Suprapubic skin (tissue), 4 donors: ENCODE data around the gene RALGAPA2. TPM values are rescaled to one million over a fixed set of nuclear protein-coding genes. Genes with fewer than 3 reads are reported as not detected.

ENCODE experiments used
- DNase-seq, 2 donors: peaks; one replicate each; pipeline ENCODE4 v3.0.0-alpha.2; 2019; ENCODE audit warnings: low spot score in 2 of 2
- H3K27ac ChIP-seq: fragments of 200-600 bp; sonication (generic); one replicate; pipeline ENCODE4 v1.5.1; 2019
- H3K27me3 ChIP-seq: fragments of 200-600 bp; sonication (generic); one replicate; pipeline ENCODE4 v1.5.1; 2019
- H3K36me3 ChIP-seq: fragments of 200-600 bp; sonication (generic); one replicate; pipeline ENCODE4 v1.5.1; 2019
- H3K4me1 ChIP-seq: fragments of 200-600 bp; sonication (generic); one replicate; pipeline ENCODE4 v1.5.1; 2019
- H3K4me3 ChIP-seq: fragments of 200-600 bp; sonication (generic); one replicate; pipeline ENCODE4 v1.5.1; 2019; ENCODE audit warnings: mild to moderate bottlenecking
- H3K9me3 ChIP-seq: fragments of 200-600 bp; sonication (generic); one replicate; pipeline ENCODE4 v1.5.1; 2019
- CTCF ChIP-seq, 2 donors: fragments of 200-600 bp in 1 of 2; fragments of 450-650 bp in 1 of 2; sonication (generic) in 1 of 2; IDR thresholded peaks; one replicate each; pipeline ENCODE4 v1.5.1; 2016 to 2019; ENCODE audit warnings: antibody characterized with exemption in 2 of 2, mild to moderate bottlenecking in 1 of 2, moderate library complexity in 1 of 2
- EP300 ChIP-seq: sonication (generic); formaldehyde crosslinking; IDR thresholded peaks from one replicate; pipeline ENCODE4 v1.6.1; 2017; ENCODE audit warnings: antibody characterized with exemption
- POLR2A ChIP-seq, 2 donors: fragments of 450-650 bp; IDR thresholded peaks; one replicate each; pipeline ENCODE4 v1.6.1; 2017; ENCODE audit warnings: antibody characterized with exemption in 2 of 2, mild to moderate bottlenecking in 2 of 2, moderate library complexity in 2 of 2
- POLR2AphosphoS5 ChIP-seq, 3 donors: sonication (generic); formaldehyde crosslinking; IDR thresholded peaks; one replicate each; pipeline ENCODE4 v1.6.1; 2017; ENCODE audit warnings: antibody characterized with exemption in 3 of 3
- WGBS: methylation state at CpG from one replicate; pipeline ENCODE4 v1.1.5; 2018; 5-methylcytosine and 5-hydroxymethylcytosine counted together
- total RNA-seq, 4 donors: library from RNA; depleted of rRNA; stranded (reverse); fragments of >200 nt; gene quantifications; one replicate each; pipeline ENCODE4 v1.1.0, GENCODE V29; 2016

The RALGAPA2 gene
- total RNA-seq, 4 donors from 2014 or later: 51.9 to 97.8 (median 72.0) TPM

GRCh38 chr20:20608041-20608440 lies 104.4 kb downstream of the RALGAPA2 start:
- Histone ChIP-seq H3K27ac (no peak overlapping the region), H3K36me3 (peaks cover 3% of the 10 kb centered on the region), H3K27me3 (no peaks in the 10 kb centered on the region), H3K4me3 (no peak overlapping the region), H3K4me1 (peaks cover under 1% of the 10 kb centered on the region), H3K9me3 (no peaks in the 10 kb centered on the region)
- no peak for DNase-seq
- TF ChIP-seq CTCF (IDR thresholded peaks at IDR 0.05): no peak
- no peak for TF ChIP-seq POLR2AphosphoS5 (IDR thresholded peaks at IDR 0.05)
- no peak for TF ChIP-seq POLR2A (IDR thresholded peaks at IDR 0.05)
- TF ChIP-seq EP300: no peak
- WGBS: 98% methylated on average over 1 of the region's 1 CpG

GRCh38 chr20:20606881-20607280 lies 105.6 kb downstream of the RALGAPA2 start:
- Histone ChIP-seq H3K4me1 (peaks cover 5% of the 10 kb centered on the region), H3K27me3 (no peaks in the 10 kb centered on the region), H3K27ac (no peak overlapping the region), H3K4me3 (no peak overlapping the region), H3K36me3 (peaks cover 7% of the 10 kb centered on the region), H3K9me3 (no peaks in the 10 kb centered on the region)
- WGBS: 94% methylated on average over 1 of the region's 1 CpG
- no peak for DNase-seq
- TF ChIP-seq EP300: no peak
- no peak for TF ChIP-seq POLR2A (IDR thresholded peaks at IDR 0.05)
- TF ChIP-seq POLR2AphosphoS5 (IDR thresholded peaks at IDR 0.05): no peak
- TF ChIP-seq CTCF (IDR thresholded peaks at IDR 0.05): no peak

GRCh38 chr20:20606050-20606449 lies 106.4 kb downstream of the RALGAPA2 start:
- no peak overlapping the region for H3K27ac ChIP-seq
- DNase-seq: no peak
- H3K27me3 ChIP-seq: no peaks in the 10 kb centered on the region
- no peak overlapping the region for H3K4me3 ChIP-seq
- TF ChIP-seq EP300 (no peak), POLR2AphosphoS5 (IDR thresholded peaks at IDR 0.05) (no peak), POLR2A (IDR thresholded peaks at IDR 0.05) (no peak), CTCF (IDR thresholded peaks at IDR 0.05) (no peak)
- WGBS: 62% methylated on average over 3 of the region's 3 CpGs
- peaks cover 5% of the 10 kb centered on the region for H3K4me1 ChIP-seq
- H3K36me3 ChIP-seq: peaks cover 9% of the 10 kb centered on the region
- H3K9me3 ChIP-seq: no peaks in the 10 kb centered on the region

- TF ChIP-seq CTCF (IDR thresholded peaks at IDR 0.05): no peak
- no peak for TF ChIP-seq POLR2A (IDR thresholded peaks at IDR 0.05)
- no peak for TF ChIP-seq EP300
- TF ChIP-seq POLR2AphosphoS5 (IDR thresholded peaks at IDR 0.05): no peak
- Histone ChIP-seq H3K36me3 (peaks cover 20% of the 10 kb centered on the region), H3K9me3 (no peaks in the 10 kb centered on the region), H3K4me1 (peaks cover 5% of the 10 kb centered on the region), H3K27ac (no peak overlapping the region), H3K27me3 (no peaks in the 10 kb centered on the region), H3K4me3 (no peak overlapping the region)
- WGBS: 91% methylated on average over 6 of the region's 6 CpGs
- DNase-seq: no peak
Observed at GRCh38 chr20:20604907-20605306, 107.5 kb downstream of the RALGAPA2 start.

- Histone ChIP-seq H3K27ac (no peak overlapping the region), H3K4me1 (peaks cover 5% of the 10 kb centered on the region), H3K36me3 (peaks cover 18% of the 10 kb centered on the region), H3K9me3 (no peaks in the 10 kb centered on the region), H3K27me3 (no peaks in the 10 kb centered on the region), H3K4me3 (no peak overlapping the region)
- 96% methylated on average over 4 of the region's 4 CpGs for WGBS
- no peak for DNase-seq
- TF ChIP-seq EP300 (no peak), POLR2AphosphoS5 (IDR thresholded peaks at IDR 0.05) (no peak), POLR2A (IDR thresholded peaks at IDR 0.05) (no peak), CTCF (IDR thresholded peaks at IDR 0.05) (no peak)
Observed at GRCh38 chr20:20604357-20604756, 108.1 kb downstream of the RALGAPA2 start.
